GM21447 (cell line): ENCODE data around the gene RBM14.
"Not testable (repeated sequence)": the region's sequence is repeated elsewhere in the genome, so short reads cannot be mapped to it uniquely, and the experiment has no call there.

Source experiments
- ATAC-seq: cut with Tn5 transposase; IDR thresholded peaks from one replicate; pipeline ENCODE4 v1.9.1; 2021; ENCODE audit not compliant: unreplicated experiment

Gene RBM14

DNA sequence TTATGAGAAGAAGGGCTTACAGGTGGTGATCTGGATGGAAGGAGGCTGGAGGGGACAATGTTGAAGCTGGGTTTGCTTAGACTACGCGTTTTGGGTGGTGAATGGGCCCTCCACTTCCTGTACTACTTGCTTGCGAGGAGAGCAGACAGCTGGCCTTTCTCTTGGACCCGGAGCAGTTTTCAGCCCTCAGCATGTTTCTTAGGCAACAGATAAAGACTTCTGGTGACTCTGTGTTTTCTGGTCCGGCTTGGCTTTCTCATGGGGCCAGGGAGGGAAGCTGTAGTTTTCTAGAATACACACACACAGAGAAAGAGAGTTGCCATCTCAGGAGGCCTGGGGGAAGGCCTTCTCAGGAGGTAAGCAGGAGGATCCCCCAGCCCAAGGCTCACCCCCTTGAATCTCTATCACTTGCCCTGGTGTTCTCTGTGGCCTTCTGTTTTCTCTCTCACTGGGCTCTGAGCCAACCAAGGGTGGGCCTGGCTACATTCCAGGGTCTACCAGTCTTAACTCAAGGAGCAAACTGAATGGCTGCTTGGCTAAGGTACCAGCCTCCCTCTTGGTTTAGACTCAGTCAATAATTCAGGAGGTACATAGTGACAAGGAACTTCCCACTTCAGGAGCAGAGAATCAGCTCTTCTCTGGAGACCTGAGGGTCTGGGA lies 21.1 kb upstream of the RBM14 start:
- ATAC-seq = no peak

DNA sequence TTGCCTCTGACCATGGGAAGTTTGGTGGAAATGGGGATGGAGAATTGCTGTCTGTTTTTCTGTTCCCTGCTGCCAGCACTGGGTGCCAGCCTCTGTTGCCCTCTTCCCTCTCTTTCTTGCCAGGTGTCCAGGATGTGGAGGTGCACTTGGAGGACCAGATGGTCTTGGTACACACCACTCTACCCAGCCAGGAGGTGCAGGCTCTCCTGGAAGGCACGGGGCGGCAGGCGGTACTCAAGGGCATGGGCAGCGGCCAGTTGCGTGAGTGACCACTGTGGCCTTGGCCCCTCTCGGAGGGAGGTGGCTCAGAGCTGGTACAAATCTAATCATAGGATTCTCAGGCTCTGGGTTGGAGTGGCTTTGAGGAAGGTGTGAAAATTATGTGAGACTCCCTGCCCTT lies 17.4 kb upstream of the RBM14 start:
- no peak for ATAC-seq

DNA sequence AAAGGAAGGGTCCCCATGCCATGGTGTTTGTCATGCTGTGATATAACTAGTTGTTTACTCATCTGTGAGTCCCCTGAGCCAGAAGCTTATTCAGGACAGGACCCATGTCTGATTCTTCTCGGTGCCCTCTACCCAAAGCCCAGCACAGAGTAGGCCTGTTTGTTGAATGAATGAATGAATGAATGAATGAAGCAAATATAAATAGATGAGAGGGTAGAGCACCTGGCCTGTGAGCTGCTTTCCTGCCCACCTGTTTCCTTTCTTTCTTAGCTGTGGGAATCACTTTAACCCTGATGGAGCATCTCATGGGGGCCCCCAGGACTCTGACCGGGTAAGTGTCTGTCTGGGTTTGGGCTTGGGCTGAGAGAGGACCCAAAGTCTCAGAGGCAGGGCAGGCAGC lies 16.2 kb upstream of the RBM14 start:
- no peak for ATAC-seq

DNA sequence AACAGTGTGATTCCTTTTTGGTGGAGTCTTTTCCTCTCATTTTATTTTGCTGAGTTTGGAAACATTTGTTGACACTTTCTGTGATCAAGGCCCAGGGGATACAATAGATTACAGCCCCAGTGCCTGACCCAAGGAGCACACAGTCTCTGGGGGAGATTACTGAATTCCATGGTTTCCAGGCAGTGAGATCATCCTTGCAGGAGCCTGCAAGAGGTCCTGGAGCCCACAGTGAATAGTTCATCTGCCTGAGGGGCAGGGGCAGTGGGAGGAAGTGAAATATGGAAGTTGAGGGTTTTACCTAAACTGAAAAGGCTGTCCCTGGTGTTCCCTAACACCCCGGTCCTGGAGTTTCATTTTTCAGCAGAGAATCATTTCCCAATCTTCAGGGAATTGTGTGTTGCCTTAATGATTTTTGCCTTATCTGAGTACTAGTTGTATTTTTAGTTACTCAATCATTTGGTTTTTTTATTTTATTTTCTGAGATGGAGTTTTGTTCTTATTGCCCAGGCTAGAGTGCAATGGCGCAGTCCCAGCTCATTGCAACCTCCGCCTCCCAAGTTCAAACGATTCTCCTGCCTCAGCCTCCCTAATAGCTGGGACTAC lies 15.7 kb upstream of the RBM14 start:
- ATAC-seq = no peak

DNA sequence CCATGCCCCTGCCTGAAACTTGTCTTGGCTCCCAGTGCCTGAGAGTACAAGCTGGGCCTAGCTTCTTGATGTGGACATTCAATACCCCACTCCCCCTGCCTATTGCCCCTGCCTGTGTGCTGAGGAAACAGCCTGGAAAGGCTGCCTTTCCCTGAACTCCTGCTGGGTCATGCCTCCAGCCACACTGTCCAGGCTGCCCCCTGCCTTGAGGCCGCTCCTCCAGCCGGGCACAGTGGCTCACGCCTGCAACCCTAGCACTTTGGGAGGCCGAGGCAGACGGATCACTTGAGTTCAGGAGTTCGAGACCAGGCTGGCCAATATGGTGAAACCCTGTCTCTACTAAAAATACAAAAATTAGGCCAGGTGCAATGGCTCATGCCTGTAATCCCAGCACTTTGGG lies 13.4 kb upstream of the RBM14 start:
- ATAC-seq = no peak

DNA sequence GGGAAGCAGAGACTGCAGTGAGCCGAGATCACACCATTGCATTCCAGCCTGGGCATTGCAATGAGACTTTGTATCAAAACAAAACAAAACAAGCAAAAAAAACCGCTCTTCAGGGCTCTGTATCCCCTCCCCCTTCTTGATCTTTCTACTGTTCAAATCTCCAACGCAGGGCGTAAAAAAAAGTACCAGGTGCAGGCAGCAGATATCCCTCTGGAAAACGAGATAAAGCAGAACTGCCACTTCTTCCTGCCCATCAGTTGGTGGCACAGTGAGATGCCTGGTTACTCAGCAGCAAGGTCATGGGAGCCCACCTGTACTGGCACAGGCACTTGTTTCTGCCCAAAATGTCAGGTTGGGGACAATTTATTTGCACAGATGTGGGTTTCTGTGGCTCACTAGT lies 12.3 kb upstream of the RBM14 start:
- ATAC-seq = no peak

DNA sequence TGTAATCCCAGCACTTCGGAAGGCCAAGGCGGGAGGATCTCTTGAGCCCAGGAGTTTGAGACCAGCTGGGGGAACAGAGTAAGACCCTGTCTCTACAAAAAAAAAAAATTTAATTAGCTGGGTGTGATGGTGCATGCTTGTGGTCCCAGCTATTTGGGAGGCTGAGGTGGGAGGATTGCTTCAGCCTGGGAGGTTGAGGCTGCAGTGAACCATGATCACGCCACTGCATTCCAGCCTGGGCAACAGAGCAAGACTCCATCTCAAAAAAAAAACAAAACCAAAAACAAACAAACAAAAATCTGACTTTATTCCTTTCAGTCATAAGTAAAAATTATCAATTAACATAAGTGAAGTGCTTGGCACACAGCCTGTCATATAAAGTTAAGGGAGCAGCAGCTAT lies 9.8 kb upstream of the RBM14 start:
- ATAC-seq = not testable (repeated sequence)

DNA sequence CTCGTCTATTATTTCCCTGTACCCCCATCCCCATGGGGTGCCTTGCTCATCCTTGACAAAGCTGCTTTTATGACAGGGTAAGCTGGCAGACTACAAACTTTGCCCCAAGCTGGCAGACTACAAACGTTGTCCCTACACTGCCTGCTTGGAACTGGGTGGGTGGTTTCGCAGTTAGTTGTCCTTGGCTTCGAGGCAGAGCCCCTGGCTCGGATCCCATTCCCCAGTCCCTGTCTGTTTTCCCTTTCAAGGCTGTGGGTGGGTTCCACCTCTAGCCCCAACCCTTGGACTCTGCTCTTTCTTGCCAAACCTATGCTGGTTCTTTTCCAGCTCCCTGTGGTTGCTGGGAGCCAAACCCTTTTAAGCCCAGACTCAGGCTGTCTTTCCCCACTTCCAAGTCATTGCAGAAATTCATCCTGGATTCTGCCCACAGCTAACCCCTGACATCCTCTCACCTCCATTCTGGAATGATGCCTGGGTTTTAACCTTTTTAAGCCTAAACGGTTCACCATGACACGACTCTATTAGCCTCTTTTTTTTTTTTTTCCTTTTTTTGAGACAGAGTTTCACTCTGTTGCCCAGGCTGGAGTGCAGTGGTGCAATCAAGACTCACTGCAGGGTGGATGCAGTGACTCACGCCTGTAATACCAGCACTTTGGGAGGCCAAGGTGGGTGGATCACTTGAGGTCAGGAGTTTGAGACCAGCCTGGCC lies 9.2 kb upstream of the RBM14 start:
- ATAC-seq = no peak

DNA sequence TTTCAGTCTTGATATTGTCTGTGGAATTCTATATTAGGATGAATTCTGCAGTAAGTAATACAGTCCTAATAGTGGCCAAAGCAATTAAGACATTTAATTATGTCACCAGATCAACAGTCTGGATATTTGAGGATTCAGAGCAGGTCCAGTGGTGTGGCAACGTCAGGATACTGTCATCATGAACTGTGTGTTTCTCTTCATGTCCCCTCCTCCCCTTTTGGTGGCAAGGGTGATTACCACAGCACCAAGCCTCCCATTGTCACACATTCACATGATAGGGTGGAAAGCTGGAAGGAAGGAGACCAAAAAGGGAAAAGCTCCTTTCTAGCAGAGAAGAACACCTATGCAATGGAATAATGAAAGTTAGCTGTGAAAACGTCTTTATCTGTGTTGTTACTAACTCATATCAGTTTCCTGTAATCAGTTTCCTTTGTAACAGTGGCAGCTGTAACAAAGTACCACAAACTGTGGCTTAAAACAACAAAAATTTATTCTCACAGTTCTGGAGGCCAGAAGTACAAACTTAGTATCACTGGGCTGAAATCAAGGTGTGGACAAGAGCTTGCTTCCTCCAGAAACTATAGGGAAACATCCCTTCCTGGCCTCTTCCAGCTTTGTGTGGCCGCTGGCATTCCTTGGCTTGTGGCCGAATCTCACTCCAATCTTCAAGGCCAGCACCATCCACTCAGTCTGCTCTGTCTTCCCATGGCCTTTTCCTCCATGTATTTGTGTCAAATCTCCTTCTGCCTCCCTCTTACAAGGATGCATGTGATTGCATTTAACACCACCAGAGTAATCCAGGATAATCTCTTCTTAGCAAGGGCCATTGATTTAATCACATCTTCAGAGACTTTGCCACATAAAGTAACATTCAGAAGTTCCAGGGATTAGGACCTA lies 6.5 kb upstream of the RBM14 start:
- ATAC-seq = no peak

DNA sequence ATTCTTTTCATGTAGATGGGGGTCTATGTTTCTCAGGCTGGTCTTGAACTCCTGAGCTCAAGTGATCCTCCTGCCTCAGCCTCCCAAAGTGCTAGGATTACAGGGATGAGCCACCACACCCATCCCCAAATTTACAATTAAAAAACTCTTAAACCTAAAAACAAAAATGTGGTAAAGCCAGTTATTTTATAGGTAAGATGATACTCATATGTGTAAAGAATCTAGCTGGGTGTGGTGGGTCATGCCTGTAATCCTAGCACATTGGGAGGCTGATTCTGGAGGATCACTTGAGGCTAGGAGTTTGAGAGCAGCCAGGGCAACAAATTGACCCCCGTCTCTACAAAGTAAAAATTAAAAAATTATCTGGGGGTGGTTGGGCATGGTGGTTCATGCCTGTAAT lies 4.0 kb upstream of the RBM14 start:
- no peak for ATAC-seq

DNA sequence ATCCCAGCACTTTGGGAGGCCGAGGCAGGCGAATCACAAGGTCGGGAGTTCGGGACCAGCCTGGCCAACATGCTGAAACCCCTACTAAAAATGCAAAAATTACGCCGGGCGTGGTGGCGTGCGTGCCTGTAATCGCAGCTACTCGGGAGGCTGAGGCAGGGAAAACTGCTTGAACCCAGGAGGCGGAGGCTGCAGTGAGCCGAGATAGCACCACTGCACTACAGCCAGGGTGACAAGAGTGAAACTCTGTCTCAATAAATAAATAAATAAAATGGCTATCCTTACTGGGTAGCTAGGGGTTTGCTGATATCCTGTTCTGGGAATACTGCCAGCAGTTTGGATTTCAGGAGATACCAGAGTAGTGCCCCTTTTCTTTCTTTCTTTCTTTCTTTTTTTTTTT lies 2.4 kb upstream of the RBM14 start:
- ATAC-seq = no peak

DNA sequence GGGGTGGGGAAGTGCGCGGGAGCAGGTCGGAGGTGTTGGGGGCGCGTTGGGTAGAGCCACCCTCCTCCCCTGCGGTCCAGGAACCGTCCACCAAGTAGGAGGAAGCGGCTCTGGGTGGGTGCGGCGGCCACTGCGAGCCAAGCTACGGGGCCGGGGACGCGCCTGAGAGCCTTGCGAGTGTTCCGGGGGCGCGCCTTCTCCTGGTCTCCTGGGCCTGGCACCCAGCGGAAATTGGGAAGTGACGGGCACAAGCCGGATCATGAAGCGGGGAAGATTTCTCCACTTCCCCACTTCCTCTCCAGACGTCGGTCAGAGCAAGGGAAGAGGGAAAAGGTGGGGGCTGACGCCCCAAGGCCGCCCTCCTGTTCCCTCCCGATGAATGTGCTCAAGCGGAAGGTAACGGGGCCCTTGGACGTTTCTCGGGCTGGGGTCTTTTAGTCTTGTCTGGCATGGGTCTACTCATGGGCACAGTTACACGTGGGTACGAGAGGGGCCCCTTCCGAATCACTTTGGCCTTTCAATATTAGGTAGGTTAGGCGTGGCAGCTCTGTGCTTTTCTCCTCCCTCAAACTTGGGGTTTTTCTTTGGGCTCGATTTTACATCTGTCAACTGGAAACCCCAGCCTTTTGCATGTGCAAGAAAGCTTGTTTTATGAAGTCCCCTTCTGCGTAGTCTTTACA lies 865 bp downstream of the RBM14 start:
- no peak for ATAC-seq

DNA sequence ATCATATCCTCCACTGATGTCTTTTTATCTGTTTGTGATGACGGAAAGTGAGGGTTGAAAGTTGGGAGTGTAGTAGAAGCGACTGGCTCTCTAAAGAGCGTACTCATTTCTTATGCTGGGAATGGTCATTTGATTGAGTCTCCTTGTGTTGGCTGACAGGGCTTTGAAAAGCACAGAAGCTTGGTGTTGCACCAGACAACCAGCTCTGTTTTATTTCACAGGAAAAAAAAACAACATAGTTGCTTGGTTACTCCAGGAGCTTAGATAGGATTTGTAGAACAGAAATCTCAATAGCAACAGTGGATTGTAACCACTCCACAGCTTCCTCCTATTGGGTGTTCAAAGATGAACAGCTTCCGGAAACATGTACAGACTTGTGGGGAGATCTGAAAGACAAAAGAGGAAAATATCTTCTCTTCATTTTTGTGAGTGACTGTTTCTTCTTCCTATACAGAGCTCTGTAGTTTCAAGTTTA lies 2.7 kb downstream of the RBM14 start:
- no peak for ATAC-seq

DNA sequence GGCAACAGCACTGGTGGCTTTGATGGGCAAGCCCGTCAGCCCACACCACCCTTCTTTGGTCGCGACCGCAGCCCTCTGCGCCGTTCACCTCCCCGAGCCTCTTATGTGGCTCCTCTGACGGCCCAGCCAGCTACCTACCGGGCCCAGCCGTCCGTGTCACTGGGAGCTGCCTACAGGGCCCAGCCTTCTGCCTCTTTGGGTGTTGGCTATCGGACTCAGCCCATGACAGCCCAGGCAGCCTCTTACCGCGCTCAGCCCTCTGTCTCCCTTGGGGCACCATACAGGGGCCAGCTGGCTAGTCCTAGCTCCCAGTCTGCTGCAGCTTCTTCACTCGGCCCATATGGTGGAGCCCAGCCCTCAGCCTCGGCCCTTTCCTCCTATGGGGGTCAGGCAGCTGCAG lies 8.0 kb downstream of the RBM14 start:
- no peak for ATAC-seq

DNA sequence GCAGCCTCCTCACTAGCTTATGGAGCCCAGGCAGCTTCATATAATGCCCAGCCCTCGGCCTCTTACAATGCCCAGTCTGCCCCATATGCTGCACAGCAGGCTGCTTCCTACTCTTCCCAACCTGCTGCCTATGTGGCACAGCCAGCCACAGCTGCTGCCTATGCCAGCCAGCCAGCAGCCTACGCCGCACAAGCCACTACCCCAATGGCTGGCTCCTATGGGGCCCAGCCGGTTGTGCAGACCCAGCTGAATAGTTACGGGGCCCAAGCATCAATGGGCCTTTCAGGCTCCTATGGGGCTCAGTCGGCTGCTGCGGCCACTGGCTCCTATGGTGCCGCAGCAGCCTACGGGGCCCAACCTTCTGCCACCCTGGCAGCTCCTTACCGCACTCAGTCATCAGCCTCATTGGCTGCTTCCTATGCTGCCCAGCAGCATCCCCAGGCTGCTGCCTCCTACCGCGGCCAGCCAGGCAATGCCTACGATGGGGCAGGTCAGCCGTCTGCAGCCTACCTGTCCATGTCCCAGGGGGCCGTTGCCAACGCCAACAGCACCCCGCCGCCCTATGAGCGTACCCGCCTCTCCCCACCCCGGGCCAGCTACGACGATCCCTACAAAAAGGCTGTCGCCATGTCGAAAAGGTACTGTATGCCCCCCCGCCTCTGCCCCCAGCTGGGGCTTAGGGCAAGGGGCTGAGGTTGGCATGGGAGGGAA lies 8.8 kb downstream of the RBM14 start:
- ATAC-seq = no peak

DNA sequence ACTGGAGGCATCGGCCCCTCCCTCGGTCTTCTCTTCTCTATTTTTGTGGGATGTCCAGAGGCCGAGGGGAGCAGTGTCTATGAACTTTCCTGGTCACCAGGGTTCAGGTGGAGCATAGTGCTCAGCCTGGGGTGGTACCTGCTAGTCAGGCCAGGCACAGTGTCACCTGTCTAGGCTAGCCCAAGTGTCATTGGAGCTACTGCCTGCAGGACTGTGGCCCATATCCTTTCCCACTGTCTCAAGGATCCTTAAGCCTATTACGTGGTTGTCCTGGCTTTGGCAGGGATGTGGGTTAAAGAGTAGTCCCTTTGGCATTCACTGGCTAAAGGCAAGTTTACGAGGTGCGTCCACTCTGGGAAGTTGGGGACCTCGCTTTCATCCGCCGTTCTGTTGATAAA lies 9.3 kb downstream of the RBM14 start:
- ATAC-seq = no peak

DNA sequence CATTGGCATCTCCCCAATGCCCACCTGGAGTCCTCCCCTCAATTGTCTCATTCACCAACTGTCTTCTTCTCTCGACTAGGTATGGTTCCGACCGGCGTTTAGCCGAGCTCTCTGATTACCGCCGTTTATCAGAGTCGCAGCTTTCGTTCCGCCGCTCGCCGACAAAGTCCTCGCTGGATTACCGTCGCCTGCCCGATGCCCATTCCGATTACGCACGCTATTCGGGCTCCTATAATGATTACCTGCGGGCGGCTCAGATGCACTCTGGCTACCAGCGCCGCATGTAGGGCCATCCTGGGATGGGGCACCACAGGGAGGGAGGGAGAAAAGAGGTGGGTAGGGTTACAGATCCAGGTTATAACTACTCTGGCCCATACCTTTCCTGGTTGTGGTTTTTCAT lies 10.0 kb downstream of the RBM14 start:
- ATAC-seq = no peak

DNA sequence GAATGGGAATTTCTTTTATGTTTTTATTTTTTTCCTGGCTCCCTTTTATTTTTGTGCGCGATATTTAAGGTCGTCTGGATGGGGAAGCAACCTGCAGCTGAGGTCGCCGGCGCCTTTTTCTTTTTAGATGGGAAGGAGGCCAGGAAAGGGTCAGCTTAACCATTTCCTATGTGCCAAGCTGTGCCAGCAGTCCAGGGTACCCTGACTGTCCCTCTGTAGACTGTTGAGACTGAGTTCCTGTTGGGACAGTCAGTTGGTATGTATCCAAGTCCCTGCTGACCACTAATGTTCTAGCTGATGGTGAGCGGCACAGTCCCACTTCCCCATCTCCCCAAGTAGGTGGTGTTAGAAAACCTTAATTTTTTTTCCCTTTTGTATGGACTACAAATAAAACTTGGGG lies 10.5 kb downstream of the RBM14 start:
- no peak for ATAC-seq

DNA sequence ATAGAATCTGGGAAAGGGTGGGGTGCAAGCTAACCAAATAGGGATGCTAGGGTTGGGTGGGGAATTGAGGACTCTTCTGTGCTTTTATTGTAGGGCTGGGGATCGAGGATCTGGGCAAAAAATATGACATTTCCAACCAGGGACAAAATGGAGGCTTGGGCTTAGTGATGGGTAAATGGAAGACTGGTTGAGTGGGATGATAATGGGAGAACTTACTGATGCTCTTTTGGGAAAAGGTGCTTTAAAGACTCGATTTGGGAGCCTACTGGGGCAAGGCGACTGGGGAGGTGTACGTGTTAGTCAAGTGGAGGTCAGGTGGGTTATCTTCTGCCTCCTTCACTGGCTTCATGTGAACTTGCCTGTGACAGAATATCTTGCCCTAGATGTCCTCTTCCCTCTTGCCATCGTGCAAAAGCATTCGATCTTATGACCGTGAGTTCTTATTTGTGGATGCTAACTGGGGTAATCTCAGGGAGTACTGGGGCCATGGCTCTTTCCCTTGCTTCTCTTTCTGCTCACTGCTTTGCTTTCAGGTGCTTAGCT lies 11.7 kb downstream of the RBM14 start:
- ATAC-seq = no peak

DNA sequence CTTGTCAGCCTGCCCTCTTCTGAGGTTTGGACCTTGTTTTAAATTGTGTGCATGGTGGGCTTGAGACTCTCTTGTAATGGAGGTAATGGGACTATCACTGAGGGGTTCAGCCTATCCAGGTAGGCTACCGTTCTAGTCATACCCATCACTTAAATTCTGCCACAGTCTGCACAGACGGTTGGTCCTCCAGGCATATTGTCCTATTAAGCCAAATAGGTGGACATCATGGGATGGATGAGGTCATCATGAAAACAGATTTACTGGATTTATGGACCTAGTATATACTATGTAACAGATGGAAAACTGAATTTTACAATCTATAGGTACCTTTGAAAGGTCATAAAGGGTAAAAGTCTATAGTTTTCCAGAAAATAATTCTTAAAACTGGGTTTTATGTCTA lies 12.9 kb downstream of the RBM14 start:
- no peak for ATAC-seq
